ENCODE data around the gene TRIM67. TPM values are rescaled to one million over a fixed set of nuclear protein-coding genes. Genes with fewer than 3 reads are reported as not detected.
A peak's percentile ranks its signal among the peaks of the same experiment; 100 is the strongest.

TRIM67 gene
- total and polyA plus RNA-seq, 2 experiments from 2014 or later, result not detected

DNA sequence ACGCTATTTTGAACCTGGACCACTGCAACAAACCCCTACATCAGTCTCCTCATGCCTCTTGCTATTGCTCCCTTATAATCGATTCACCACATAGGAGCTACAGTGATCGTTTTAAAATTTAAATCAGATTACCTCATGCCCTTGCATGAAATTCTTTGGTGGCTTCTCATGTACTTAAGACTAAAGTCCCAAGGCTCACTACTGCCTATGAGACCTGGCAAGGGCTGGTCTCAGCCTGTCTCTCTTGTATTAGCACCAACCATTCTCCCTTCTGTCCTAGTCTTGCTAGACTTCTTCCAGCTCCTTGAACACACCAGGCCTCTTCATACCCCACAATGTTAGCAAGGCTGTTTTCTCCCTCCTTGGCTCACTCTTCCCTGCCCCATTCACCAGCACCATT is 72.6 kb downstream of the TRIM67 start:
- H2AFZ ChIP-seq, result no peak overlapping the region
- whole genome bisulfite sequencing, 2 experiments (ENCODE audit: low coverage in 1 of 2, low lambda C conversion rate in 2 of 2, missing lambda C conversion rate in 2 of 2), result 69 to 77% methylated on average over 3 of the region's 3 CpGs
- in situ Hi-C loops (cut with MboI), result no loop called here

DNA sequence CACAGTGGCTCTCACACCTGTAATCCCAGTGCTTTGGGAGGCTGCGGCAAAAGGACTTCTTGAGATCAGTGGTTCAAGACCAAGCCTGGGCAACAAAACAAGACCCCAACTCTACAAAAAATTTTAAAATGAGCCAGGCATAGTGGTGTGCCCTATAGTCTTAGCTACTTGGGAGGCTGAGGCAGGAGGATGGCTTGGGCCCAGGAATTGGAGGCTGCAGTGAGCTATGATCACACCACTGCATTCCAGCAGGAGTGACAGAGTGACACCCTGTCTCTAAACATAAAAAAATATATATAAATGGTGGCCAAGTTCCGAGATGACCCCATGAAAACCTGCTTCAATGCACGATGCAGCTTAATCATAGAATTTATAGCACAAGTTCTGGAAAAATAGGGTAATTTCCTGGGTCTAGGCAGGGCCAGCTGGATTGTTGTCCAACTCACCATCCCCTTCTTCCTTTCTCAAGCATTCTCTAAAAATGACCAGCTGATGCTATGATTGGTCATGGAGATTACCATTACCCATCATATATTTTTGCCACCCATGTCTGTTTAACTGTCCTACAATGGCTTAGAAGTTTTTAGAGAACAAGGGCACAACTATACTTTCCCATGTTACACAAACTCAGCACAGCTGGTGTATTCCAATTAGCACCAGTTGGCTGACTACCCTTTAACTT is 73.8 kb downstream of the TRIM67 start:
- in situ Hi-C loops (cut with MboI), result no loop called here
- Histone ChIP-seq H3F3A (ENCODE audit: insufficient read depth) (no peaks in the 10 kb centered on the region), H3K9me3 (ENCODE audit: low read depth) (no peaks in the 10 kb centered on the region), H3K4me1 (ENCODE audit: insufficient read depth) (peaks cover 8% of the 10 kb centered on the region), H2AFZ (no peak overlapping the region), H3K4me3 (no peak overlapping the region), H3K4me2 (ENCODE audit: unreplicated experiment) (no peak overlapping the region), H3K9ac (no peak overlapping the region), H4K20me1 (ENCODE audit: insufficient read depth) (no peaks in the 10 kb centered on the region), H3K27me3 (replicated peaks; ENCODE audit: insufficient read depth) (no peaks in the 10 kb centered on the region), H3K79me2 (ENCODE audit: insufficient read depth) (peaks cover 71% of the 10 kb centered on the region), H3K36me3 (ENCODE audit: low read depth) (peaks cover 11% of the 10 kb centered on the region; the same call in 1 of the 2 replicates), H3K9me2 (ENCODE audit: insufficient read depth) (no peaks in the 10 kb centered on the region), H3K27ac (no peak overlapping the region)
- no peak for DNase-seq
- 81 to 82% methylated on average over 3 of the region's 3 CpGs for WGBS, 2 experiments (ENCODE audit: low coverage in 1 of 2, low lambda C conversion rate in 2 of 2, missing lambda C conversion rate in 2 of 2)
- TF ChIP-seq EZH2phosphoT487 (IDR thresholded peaks at IDR 0.05; ENCODE audit: insufficient read depth, low read depth), result no peak
- no peak for TF ChIP-seq EZH2 (IDR thresholded peaks at IDR 0.05; ENCODE audit: insufficient read depth, poor library complexity, severe bottlenecking)

More for the DNA sequence above, 72.6 kb downstream of the TRIM67 start:
- Histone ChIP-seq H4K20me1 (ENCODE audit: insufficient read depth) (no peaks in the 10 kb centered on the region), H3K79me2 (ENCODE audit: insufficient read depth) (peaks cover 65% of the 10 kb centered on the region), H3K9ac (no peak overlapping the region), H3K9me3 (ENCODE audit: low read depth) (no peaks in the 10 kb centered on the region), H3K36me3 (ENCODE audit: low read depth) (peaks cover 11% of the 10 kb centered on the region; the same call in 1 of the 2 replicates), H3F3A (ENCODE audit: insufficient read depth) (no peaks in the 10 kb centered on the region), H3K4me3 (no peak overlapping the region), H3K9me2 (ENCODE audit: insufficient read depth) (no peaks in the 10 kb centered on the region), H3K27me3 (replicated peaks; ENCODE audit: insufficient read depth) (no peaks in the 10 kb centered on the region), H3K4me1 (ENCODE audit: insufficient read depth) (no peaks in the 10 kb centered on the region), H3K4me2 (ENCODE audit: unreplicated experiment) (no peak overlapping the region), H3K27ac (no peak overlapping the region)
- TF ChIP-seq EZH2 (IDR thresholded peaks at IDR 0.05; ENCODE audit: insufficient read depth, poor library complexity, severe bottlenecking), result no peak
- no peak for TF ChIP-seq EZH2phosphoT487 (IDR thresholded peaks at IDR 0.05; ENCODE audit: insufficient read depth, low read depth)
- no peak for DNase-seq

DNA sequence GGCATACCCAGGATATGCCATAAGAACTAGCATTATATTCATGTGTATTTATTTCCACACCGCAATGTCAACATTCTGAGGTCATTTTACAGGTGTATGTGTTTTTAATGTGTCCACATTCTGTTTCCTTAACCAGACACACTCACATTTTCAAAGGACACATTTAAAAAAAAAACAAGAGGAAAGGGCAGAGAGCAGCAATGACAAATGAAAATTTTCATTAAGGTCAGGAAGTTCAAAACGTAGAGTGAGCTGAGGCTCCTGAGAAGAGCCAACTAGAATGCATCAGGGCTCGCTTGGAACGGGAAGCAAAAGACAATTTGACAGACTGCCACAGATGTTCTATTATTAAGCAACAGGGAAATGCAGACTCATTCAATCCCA is 74.3 kb downstream of the TRIM67 start:
- Histone ChIP-seq H3K36me3 (ENCODE audit: low read depth) (peaks cover 11% of the 10 kb centered on the region; the same call in 1 of the 2 replicates), H3K9ac (no peak overlapping the region), H3K9me2 (ENCODE audit: insufficient read depth) (no peaks in the 10 kb centered on the region), H3K79me2 (ENCODE audit: insufficient read depth) (peaks cover 73% of the 10 kb centered on the region), H3K27me3 (replicated peaks; ENCODE audit: insufficient read depth) (no peaks in the 10 kb centered on the region), H3K4me3 (no peak overlapping the region), H3K4me2 (ENCODE audit: unreplicated experiment) (no peak overlapping the region), H3K27ac (no peak overlapping the region), H3K9me3 (ENCODE audit: low read depth) (no peaks in the 10 kb centered on the region), H3K4me1 (ENCODE audit: insufficient read depth) (peaks cover 8% of the 10 kb centered on the region), H4K20me1 (ENCODE audit: insufficient read depth) (no peaks in the 10 kb centered on the region), H2AFZ (no peak overlapping the region), H3F3A (ENCODE audit: insufficient read depth) (no peaks in the 10 kb centered on the region)
- 54 to 59% methylated on average over 4 of the region's 4 CpGs for WGBS, 2 experiments (ENCODE audit: low coverage in 1 of 2, low lambda C conversion rate in 2 of 2, missing lambda C conversion rate in 2 of 2)
- in situ Hi-C loops (cut with MboI), result no loop called here
- TF ChIP-seq EZH2 (IDR thresholded peaks at IDR 0.05; ENCODE audit: insufficient read depth, poor library complexity, severe bottlenecking) (no peak), EZH2phosphoT487 (IDR thresholded peaks at IDR 0.05; ENCODE audit: insufficient read depth, low read depth) (no peak)
- peak; percentile 10 for DNase-seq

DNA sequence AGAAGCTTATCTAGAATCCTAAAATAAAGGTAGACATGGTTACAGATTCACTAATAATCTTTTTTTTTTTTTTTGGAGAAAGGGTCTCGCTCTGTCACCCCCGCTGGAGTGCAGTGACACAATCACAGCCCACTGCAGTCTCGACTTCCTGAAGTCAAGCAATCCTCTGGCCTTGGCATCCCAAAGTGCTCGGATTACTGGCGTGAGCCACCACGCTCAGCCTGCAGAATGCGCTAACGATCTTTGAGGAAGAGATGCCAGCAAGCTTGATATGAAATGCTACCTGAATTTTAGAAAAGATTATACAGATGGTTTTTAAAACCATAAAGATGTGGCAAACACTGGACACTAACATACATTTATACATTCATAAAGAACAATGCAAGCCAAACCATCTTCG is 75.1 kb downstream of the TRIM67 start:
- TF ChIP-seq EZH2 (IDR thresholded peaks at IDR 0.05; ENCODE audit: insufficient read depth, poor library complexity, severe bottlenecking), result no peak
- no peak for TF ChIP-seq EZH2phosphoT487 (IDR thresholded peaks at IDR 0.05; ENCODE audit: insufficient read depth, low read depth)
- Histone ChIP-seq H3K4me3 (no peak overlapping the region), H3K9me3 (ENCODE audit: low read depth) (no peaks in the 10 kb centered on the region), H3K27me3 (replicated peaks; ENCODE audit: insufficient read depth) (no peaks in the 10 kb centered on the region), H3K27ac (no peak overlapping the region), H3K36me3 (ENCODE audit: low read depth) (peaks cover 11% of the 10 kb centered on the region; the same call in 1 of the 2 replicates), H3K4me2 (ENCODE audit: unreplicated experiment) (no peak overlapping the region), H3K79me2 (ENCODE audit: insufficient read depth) (peaks cover 72% of the 10 kb centered on the region), H3F3A (ENCODE audit: insufficient read depth) (no peaks in the 10 kb centered on the region), H4K20me1 (ENCODE audit: insufficient read depth) (no peaks in the 10 kb centered on the region), H3K9me2 (ENCODE audit: insufficient read depth) (no peaks in the 10 kb centered on the region), H2AFZ (no peak overlapping the region), H3K4me1 (ENCODE audit: insufficient read depth) (peaks cover 9% of the 10 kb centered on the region), H3K9ac (no peak overlapping the region)
- in situ Hi-C loops (cut with MboI), result no loop called here
- WGBS, 2 experiments (ENCODE audit: low coverage in 1 of 2, low lambda C conversion rate in 2 of 2, missing lambda C conversion rate in 2 of 2), result 92 to 93% methylated on average over 9 of the region's 9 CpGs
- no peak for DNase-seq
